GM19023 (cell line): ENCODE results near the gene GBGT1.
"Not testable (repeated sequence)": the region's sequence is repeated elsewhere in the genome, so short reads cannot be mapped to it uniquely, and the experiment has no call there.

Experiments
- ATAC-seq: cut with Tn5 transposase; IDR thresholded peaks from one replicate; pipeline ENCODE4 v1.9.1; 2021; ENCODE audit warnings: mild to moderate bottlenecking, moderate library complexity; ENCODE audit not compliant: unreplicated experiment

GBGT1 gene

GRCh38 chr9:133163504-133164172 lies at the start of gene GBGT1:
GBGT1 (minus strand) TSS chr9:133163914; CDS start chr9:133162412, 1,502 bp downstream.
- no peak for ATAC-seq

- no peak for ATAC-seq
Observed at GRCh38 chr9:133210609-133211008, 46.9 kb upstream of the GBGT1 start.

- no peak for ATAC-seq
Observed at GRCh38 chr9:133210202-133210532, 46.5 kb upstream of the GBGT1 start.

GRCh38 chr9:133209327-133210201 lies 45.9 kb upstream of the GBGT1 start:
- ATAC-seq: not testable (repeated sequence)

GRCh38 chr9:133208880-133209300 lies 45.2 kb upstream of the GBGT1 start, which contains the start of gene OBP2B:
OBP2B (minus strand) TSS chr9:133209250; CDS start chr9:133209199, 51 bp downstream.
- ATAC-seq: not testable (repeated sequence)

GRCh38 chr9:133208171-133208879 lies 44.6 kb upstream of the GBGT1 start:
- not testable (repeated sequence) for ATAC-seq

GRCh38 chr9:133207540-133208170 lies 43.9 kb upstream of the GBGT1 start:
- no peak for ATAC-seq

GRCh38 chr9:133207021-133207531 lies 43.4 kb upstream of the GBGT1 start:
- ATAC-seq: no peak

GRCh38 chr9:133205996-133206931 lies 42.5 kb upstream of the GBGT1 start:
- ATAC-seq: no peak

- ATAC-seq: not testable (repeated sequence)
Observed at GRCh38 chr9:133205481-133205887, 41.8 kb upstream of the GBGT1 start.

GRCh38 chr9:133204993-133205336 lies 41.3 kb upstream of the GBGT1 start:
- ATAC-seq: no peak

- no peak for ATAC-seq
Observed at GRCh38 chr9:133204335-133204992, 40.8 kb upstream of the GBGT1 start.

- no peak for ATAC-seq
Observed at GRCh38 chr9:133203506-133204075, 39.9 kb upstream of the GBGT1 start.

- ATAC-seq: no peak
Observed at GRCh38 chr9:133202688-133203453, 39.2 kb upstream of the GBGT1 start.

- ATAC-seq: no peak
Observed at GRCh38 chr9:133202145-133202513, 38.4 kb upstream of the GBGT1 start.

GRCh38 chr9:133201424-133202144 lies 37.9 kb upstream of the GBGT1 start:
- ATAC-seq: no peak

- no peak for ATAC-seq
Observed at GRCh38 chr9:133200631-133201030, 36.9 kb upstream of the GBGT1 start.
